Raji (cell line): ENCODE data around the gene SCML2.

ENCODE experiments used
- POLR2A ChIP-seq: IDR thresholded peaks from 2 replicates; pipeline ENCODE4 v1.6.1; 2011; ENCODE audit warnings: low read depth, low read length, control low read depth; ENCODE audit not compliant: insufficient read depth

SCML2 gene

GRCh38 chrX:18354369-18355223, at the start of gene SCML2:
Gene SCML2, minus strand, starts transcription at chrX:18354688. Its CDS starts 20,617 bp downstream, at chrX:18334071.
- TF ChIP-seq POLR2A: no peak

- TF ChIP-seq POLR2A: no peak
These were observed 47.3 kb upstream of the SCML2 start for GRCh38 chrX:18401848-18402213.

GRCh38 chrX:18394477-18394876, 40.0 kb upstream of the SCML2 start:
- no peak for TF ChIP-seq POLR2A

GRCh38 chrX:18390941-18391538, 36.6 kb upstream of the SCML2 start:
- no peak for TF ChIP-seq POLR2A

- no peak for TF ChIP-seq POLR2A
These were observed 35.5 kb upstream of the SCML2 start for GRCh38 chrX:18389966-18390365.

GRCh38 chrX:18377796-18378195, 23.3 kb upstream of the SCML2 start:
- TF ChIP-seq POLR2A: no peak

- TF ChIP-seq POLR2A: no peak
These were observed 13.9 kb upstream of the SCML2 start for GRCh38 chrX:18368402-18368801.

- no peak for TF ChIP-seq POLR2A
These were observed 6.4 kb upstream of the SCML2 start for GRCh38 chrX:18360867-18361266.

- TF ChIP-seq POLR2A: no peak
These were observed 538 bp downstream of the SCML2 start for GRCh38 chrX:18353931-18354368.

- TF ChIP-seq POLR2A: no peak
These were observed 2.7 kb downstream of the SCML2 start for GRCh38 chrX:18351784-18352183.

- TF ChIP-seq POLR2A: no peak
These were observed 6.4 kb downstream of the SCML2 start for GRCh38 chrX:18348047-18348446.

- TF ChIP-seq POLR2A: no peak
These were observed 45.1 kb downstream of the SCML2 start for GRCh38 chrX:18309401-18309800.

- TF ChIP-seq POLR2A: no peak
These were observed 57.2 kb downstream of the SCML2 start for GRCh38 chrX:18297251-18297650.

GRCh38 chrX:18294893-18295292, 59.6 kb downstream of the SCML2 start:
- TF ChIP-seq POLR2A: no peak

GRCh38 chrX:18291006-18291545, 63.4 kb downstream of the SCML2 start:
- no peak for TF ChIP-seq POLR2A

GRCh38 chrX:18290200-18290599, 64.3 kb downstream of the SCML2 start:
- TF ChIP-seq POLR2A: no peak
